HL-60 (cell line): Measurements from ENCODE around the gene RHOJ.

Experiments used
- POLR2AphosphoS5 ChIP-seq: IDR thresholded peaks from 2 replicates; pipeline ENCODE4 v1.6.1; 2012; ENCODE audit warnings: low read depth
- TF ChIP-seq, protein P1 (sequence below): IDR thresholded peaks from one replicate; pipeline ENCODE4 v1.5.1; 2011; ENCODE audit warnings: low read length, control low read depth, inconsistent platforms; ENCODE audit not compliant: insufficient read depth

- TF ChIP-seq, protein P1, sequence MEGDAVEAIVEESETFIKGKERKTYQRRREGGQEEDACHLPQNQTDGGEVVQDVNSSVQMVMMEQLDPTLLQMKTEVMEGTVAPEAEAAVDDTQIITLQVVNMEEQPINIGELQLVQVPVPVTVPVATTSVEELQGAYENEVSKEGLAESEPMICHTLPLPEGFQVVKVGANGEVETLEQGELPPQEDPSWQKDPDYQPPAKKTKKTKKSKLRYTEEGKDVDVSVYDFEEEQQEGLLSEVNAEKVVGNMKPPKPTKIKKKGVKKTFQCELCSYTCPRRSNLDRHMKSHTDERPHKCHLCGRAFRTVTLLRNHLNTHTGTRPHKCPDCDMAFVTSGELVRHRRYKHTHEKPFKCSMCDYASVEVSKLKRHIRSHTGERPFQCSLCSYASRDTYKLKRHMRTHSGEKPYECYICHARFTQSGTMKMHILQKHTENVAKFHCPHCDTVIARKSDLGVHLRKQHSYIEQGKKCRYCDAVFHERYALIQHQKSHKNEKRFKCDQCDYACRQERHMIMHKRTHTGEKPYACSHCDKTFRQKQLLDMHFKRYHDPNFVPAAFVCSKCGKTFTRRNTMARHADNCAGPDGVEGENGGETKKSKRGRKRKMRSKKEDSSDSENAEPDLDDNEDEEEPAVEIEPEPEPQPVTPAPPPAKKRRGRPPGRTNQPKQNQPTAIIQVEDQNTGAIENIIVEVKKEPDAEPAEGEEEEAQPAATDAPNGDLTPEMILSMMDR: no peak
- TF ChIP-seq POLR2AphosphoS5: no peak
Observed at GRCh38 chr14:63237791-63238190, 33.5 kb downstream of the RHOJ start.
